Stimulated activated CD8-positive, alpha-beta memory T cell treated with anti-CD3 and anti-CD28 coated beads, Interleukin-7, amount 100 ng/mL, for 24 hours (primary cell): ENCODE data around the gene KCNIP1.

Experiments
- DNase-seq: peaks from one replicate; pipeline ENCODE4 v3.0.0-alpha.2; 2020; ENCODE audit warnings: low read depth

KCNIP1 gene

GRCh38 chr5:170503990-170504596 is at the start of gene KCNIP1:
Gene KCNIP1 (plus strand): TSS chr5:170504020.
- no peak for DNase-seq

GRCh38 chr5:170463426-170463825 is 40.4 kb upstream of the KCNIP1 start:
- no peak for DNase-seq

GRCh38 chr5:170464280-170465127 is 39.3 kb upstream of the KCNIP1 start:
- no peak for DNase-seq

- no peak for DNase-seq
These were observed 37.3 kb upstream of the KCNIP1 start for GRCh38 chr5:170466553-170466952.

GRCh38 chr5:170466988-170467707 is 36.7 kb upstream of the KCNIP1 start:
- DNase-seq, result peak; percentile 12

GRCh38 chr5:170468633-170469285 is 35.1 kb upstream of the KCNIP1 start:
- DNase-seq, result no peak

- DNase-seq, result no peak
These were observed 34.4 kb upstream of the KCNIP1 start for GRCh38 chr5:170469414-170469813.

- no peak for DNase-seq
These were observed 33.5 kb upstream of the KCNIP1 start for GRCh38 chr5:170470275-170470674.

- DNase-seq, result no peak
These were observed 32.9 kb upstream of the KCNIP1 start for GRCh38 chr5:170470808-170471404.

GRCh38 chr5:170471551-170472178 is 32.2 kb upstream of the KCNIP1 start:
- DNase-seq, result no peak

- DNase-seq, result no peak
These were observed 30.2 kb upstream of the KCNIP1 start for GRCh38 chr5:170473642-170474041.

- DNase-seq, result no peak
These were observed 29.1 kb upstream of the KCNIP1 start for GRCh38 chr5:170474489-170475274.

GRCh38 chr5:170475294-170476000 is 28.4 kb upstream of the KCNIP1 start:
- no peak for DNase-seq

GRCh38 chr5:170476704-170477103 is 27.1 kb upstream of the KCNIP1 start:
- DNase-seq, result no peak

GRCh38 chr5:170477906-170478305 is 25.9 kb upstream of the KCNIP1 start:
- no peak for DNase-seq

- no peak for DNase-seq
These were observed 25.5 kb upstream of the KCNIP1 start for GRCh38 chr5:170478306-170478705.

GRCh38 chr5:170479484-170479883 is 24.3 kb upstream of the KCNIP1 start:
- no peak for DNase-seq

- no peak for DNase-seq
These were observed 23.6 kb upstream of the KCNIP1 start for GRCh38 chr5:170480260-170480659.

- DNase-seq, result no peak
These were observed 22.0 kb upstream of the KCNIP1 start for GRCh38 chr5:170481849-170482248.

GRCh38 chr5:170482511-170482910 is 21.3 kb upstream of the KCNIP1 start:
- DNase-seq, result no peak
